Hypothalamus (tissue), 51 donors: ENCODE measurements around the gene TESK2.

Source experiments
- DNase-seq, 51 donors: peaks; one replicate each; lab custom pipeline; 2025; lab: John Stamatoyannopoulos, UW

Gene TESK2

DNA sequence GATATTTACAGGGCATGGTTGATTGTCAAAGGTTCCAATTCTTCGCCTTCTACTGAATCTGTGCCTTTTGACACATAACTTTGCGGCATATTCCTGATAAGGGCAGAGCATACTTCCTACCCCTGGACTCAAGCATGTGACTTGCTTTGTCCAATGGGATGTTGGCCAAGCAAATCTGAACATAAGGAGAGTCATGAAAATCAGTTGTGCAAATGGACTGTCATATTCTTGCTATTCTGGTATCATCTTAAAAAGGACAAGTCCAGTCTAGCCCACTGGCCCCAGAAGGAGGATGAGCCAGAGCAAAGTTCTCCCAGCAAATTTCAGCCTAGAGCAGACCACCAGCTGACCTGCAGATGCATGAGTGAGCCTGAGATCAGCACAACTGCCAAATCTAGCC lies 109.7 kb downstream of the TESK2 start:
- DNase-seq, result no peak

DNA sequence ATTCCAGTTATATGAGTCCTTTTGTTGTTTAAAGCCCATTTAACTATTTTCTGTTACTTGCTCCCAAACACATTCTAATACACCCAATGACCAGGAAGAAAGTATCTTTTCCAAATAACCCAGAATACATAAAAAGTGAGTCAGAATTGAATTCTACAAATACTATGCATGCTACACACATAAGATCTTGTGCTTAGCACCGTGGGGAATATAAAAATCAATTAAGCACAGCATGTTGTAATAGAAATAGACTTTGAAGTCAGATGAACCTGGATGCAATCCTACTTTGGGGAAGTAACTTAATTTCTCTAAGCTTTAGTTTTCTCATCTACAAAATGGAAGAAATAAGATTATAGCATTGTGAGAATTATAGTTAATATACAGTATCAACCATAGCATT lies 110.2 kb downstream of the TESK2 start:
- no peak for DNase-seq

GRCh38 chr1:45380125-45380524 lies 110.8 kb downstream of the TESK2 start:
- no peak for DNase-seq

DNA sequence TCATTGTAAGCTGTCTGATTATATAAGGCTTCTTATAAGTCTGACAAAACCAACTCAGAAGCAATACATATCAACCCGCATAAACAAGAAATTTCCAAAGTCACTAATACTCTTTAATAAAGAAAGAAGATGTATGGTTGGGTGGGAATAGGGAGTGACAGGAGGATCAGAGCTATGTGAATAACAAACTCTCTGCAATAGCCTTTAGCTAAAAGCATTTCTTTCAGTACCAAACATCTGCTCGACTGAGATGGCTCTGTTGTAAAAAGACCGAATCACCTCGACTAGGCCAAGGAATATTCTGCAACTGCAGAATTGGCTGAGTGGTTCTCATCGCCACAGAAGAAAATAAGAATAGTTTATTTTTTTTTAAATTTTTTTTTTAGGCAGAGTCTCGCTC lies 111.4 kb downstream of the TESK2 start:
- no peak for DNase-seq

DNA sequence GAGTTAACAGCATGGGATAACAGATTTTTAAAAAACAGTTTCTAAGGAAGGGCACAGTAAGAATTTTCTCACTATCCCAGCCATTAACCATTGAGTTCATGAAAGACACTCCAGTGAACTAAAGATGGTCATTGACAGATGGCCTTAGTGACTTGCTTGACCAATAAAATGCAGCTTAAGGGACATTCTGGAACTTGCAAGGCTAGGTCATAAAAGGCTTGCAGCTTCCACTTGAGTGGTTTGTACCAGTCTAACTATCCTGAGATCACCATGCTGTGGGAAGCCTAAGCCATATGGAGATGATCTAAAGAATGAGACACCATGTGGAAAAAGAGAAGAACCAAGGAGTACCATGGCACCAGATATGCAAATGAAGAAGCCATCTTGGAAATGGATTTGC lies 112.8 kb downstream of the TESK2 start:
- no peak for DNase-seq

GRCh38 chr1:45375104-45376090 lies 115.6 kb downstream of the TESK2 start:
- DNase-seq, result no peak

DNA sequence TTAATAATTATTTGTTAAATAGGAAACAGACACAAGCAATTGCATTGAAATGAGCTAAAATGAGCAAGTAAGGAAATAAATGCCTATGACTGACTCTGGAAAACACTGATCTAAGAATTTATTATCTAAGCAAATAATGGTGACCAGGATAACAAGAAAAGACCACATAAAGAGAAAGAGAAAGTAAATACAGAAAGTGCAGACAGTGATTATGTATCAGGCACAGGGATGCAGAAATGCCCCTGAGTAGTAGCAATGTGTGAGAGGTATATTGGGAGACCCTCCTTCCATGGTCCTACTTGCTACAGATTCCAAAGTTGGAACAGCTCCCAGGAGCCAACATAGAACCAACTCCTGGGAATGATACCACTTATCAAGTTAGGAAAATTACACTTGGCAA lies 117.4 kb downstream of the TESK2 start:
- no peak for DNase-seq

- no peak for DNase-seq
These were observed 120.4 kb downstream of the TESK2 start for GRCh38 chr1:45370575-45370974.

DNA sequence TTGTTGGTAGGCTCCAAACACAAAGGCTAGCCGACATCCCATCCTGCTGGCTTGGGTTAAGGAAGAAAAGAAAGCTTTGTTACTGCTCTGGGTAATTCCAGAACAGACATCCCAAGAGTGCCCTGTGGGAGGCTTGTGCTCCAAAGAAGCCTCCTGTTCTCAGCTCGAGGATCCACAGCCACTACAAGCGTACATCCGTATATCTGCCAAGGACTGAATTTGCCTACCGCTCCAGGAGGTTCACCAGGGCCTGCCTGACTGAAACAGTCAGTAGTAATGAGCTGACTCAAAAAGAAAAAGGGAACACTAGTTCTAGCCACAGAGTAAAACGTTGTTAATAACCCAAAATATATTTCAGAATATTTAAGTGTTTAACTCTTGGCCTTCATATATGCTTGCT lies 125.9 kb downstream of the TESK2 start:
- peak in 13 of 51 donors; percentile 11 to 48 (median 33) for DNase-seq

- no peak for DNase-seq
These were observed 126.7 kb downstream of the TESK2 start for GRCh38 chr1:45364294-45364693.

- peak in 7 of 51 donors; percentile 10 to 33 (median 18) for DNase-seq
These were observed 130.0 kb downstream of the TESK2 start for GRCh38 chr1:45360981-45361380.

DNA sequence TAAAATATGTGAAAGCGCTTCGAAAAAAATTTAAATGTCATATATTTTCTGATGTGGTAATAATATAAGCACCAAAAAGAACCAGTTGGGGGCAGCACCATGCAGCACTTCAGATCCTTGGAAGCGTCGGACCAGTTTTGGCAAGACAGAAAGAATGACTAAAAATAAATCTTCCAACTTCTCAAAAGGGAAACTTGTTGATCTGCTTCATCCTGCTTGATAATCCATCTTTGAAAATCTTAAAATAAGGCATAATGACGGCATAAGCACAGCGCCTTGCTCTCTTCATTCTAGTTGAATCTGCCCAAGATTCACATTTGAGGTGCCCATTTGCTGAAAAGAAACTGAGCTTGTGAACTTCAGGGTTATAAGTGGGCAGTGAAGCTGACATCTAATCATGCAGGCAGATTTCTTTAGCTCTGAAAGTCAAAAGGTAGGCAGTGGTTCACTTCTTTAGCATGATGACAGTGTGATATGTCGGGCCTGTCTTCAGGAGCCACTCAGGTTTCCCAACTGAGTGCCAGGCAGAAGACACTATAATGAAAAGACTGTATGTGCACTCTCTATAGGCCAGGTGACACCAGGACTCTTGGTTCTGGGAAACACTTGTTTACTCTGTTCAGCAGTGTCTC lies 131.0 kb downstream of the TESK2 start:
- DNase-seq, result peak in 30 of 51 donors; percentile 5 to 79 (median 46)

- no peak for DNase-seq
These were observed 134.8 kb downstream of the TESK2 start for GRCh38 chr1:45356186-45356585.

GRCh38 chr1:45355683-45356082 lies 135.3 kb downstream of the TESK2 start:
- DNase-seq, result no peak

- DNase-seq, result no peak
These were observed 136.1 kb downstream of the TESK2 start for GRCh38 chr1:45354838-45355237.

GRCh38 chr1:45353685-45354084 lies 137.3 kb downstream of the TESK2 start:
- peak in 5 of 51 donors; percentile 6 to 27 (median 13) for DNase-seq

DNA sequence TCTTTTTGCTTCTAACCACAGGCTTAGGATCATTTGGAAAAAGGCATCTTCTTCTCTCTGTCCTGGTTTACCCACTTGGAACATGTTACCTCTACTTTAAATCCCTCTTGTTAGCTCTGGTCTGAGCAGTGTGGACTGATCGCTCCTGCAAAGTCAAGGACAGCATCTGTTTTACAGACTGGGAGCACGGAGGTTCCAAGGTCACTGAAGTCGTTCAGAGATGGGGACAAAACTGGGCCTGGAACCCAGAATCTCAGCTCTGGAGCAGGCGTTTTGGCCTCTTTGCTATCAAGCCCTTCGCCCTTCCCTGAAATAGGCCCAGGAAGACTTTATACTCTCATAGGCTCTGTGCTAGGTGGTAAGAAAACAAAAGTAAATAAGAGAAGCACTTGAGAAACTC lies 139.5 kb downstream of the TESK2 start:
- no peak for DNase-seq

- DNase-seq, result peak in 9 of 51 donors; percentile 13 to 28 (median 22)
These were observed 141.8 kb downstream of the TESK2 start for GRCh38 chr1:45348966-45349677.

GRCh38 chr1:45348609-45348965 lies 142.4 kb downstream of the TESK2 start:
- DNase-seq, result no peak

DNA sequence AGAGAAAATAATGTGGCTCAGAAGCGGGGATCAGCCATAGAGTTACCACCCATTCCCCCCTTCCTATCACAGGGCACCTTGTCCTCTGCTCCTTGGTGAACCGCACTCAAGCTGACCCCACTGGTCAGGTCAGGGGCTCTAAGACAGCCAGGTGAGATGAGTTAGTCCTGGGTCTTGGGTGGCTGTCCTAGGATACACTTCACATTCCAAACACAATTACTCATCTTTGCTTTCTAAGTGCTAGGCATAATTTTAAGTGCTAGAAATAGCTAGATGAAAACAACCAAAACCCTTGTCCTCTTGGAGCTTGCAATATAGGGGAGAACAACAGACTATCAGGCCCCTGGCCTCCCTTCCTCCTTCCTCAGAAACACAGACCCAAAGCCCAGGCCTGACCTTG lies 142.9 kb downstream of the TESK2 start:
- DNase-seq, result no peak

- DNase-seq, result no peak
These were observed 144.5 kb downstream of the TESK2 start for GRCh38 chr1:45346473-45346872.
